ENCODE measurements around the gene RERG.
"Not testable (repeated sequence)": the region's sequence is repeated elsewhere in the genome, so short reads cannot be mapped to it uniquely, and the experiment has no call there.

The RERG gene

GRCh38 chr12:15151161-15152091, 69.8 kb downstream of the RERG start:
- no peak for DNase-seq (ENCODE audit: extremely low read depth in 1 of 2, low read depth in 1 of 2)

- no peak for DNase-seq (ENCODE audit: extremely low read depth in 1 of 2, low read depth in 1 of 2)
These were observed 74.6 kb downstream of the RERG start for GRCh38 chr12:15146585-15146984.

- DNase-seq (ENCODE audit: extremely low read depth in 1 of 2, low read depth in 1 of 2): no peak
These were observed 77.8 kb downstream of the RERG start for GRCh38 chr12:15143467-15143866.

GRCh38 chr12:15142711-15143110, 78.5 kb downstream of the RERG start:
- DNase-seq (ENCODE audit: extremely low read depth in 1 of 2, low read depth in 1 of 2): no peak

GRCh38 chr12:15131431-15131830, 89.8 kb downstream of the RERG start:
- DNase-seq (ENCODE audit: extremely low read depth in 1 of 2, low read depth in 1 of 2): no peak

GRCh38 chr12:15130541-15130940, 90.7 kb downstream of the RERG start:
- no peak for DNase-seq (ENCODE audit: extremely low read depth in 1 of 2, low read depth in 1 of 2)

GRCh38 chr12:15123401-15123800, 97.8 kb downstream of the RERG start:
- no peak for DNase-seq (ENCODE audit: extremely low read depth in 1 of 2, low read depth in 1 of 2)

- no peak for DNase-seq (ENCODE audit: extremely low read depth in 1 of 2, low read depth in 1 of 2)
These were observed 98.9 kb downstream of the RERG start for GRCh38 chr12:15122344-15122743.

GRCh38 chr12:15118955-15119354, 102.3 kb downstream of the RERG start:
- no peak for DNase-seq (ENCODE audit: extremely low read depth in 1 of 2, low read depth in 1 of 2)

GRCh38 chr12:15116983-15117382, 104.2 kb downstream of the RERG start:
- no peak for DNase-seq (ENCODE audit: extremely low read depth in 1 of 2, low read depth in 1 of 2)

- no peak for DNase-seq (ENCODE audit: extremely low read depth in 1 of 2, low read depth in 1 of 2)
These were observed 105.1 kb downstream of the RERG start for GRCh38 chr12:15116086-15116485.

- no peak for DNase-seq (ENCODE audit: extremely low read depth in 1 of 2, low read depth in 1 of 2)
These were observed 105.8 kb downstream of the RERG start for GRCh38 chr12:15115434-15115833.

- DNase-seq (ENCODE audit: extremely low read depth in 1 of 2, low read depth in 1 of 2): no peak
These were observed 106.7 kb downstream of the RERG start for GRCh38 chr12:15114501-15114900.

- DNase-seq (ENCODE audit: extremely low read depth in 1 of 2, low read depth in 1 of 2): no peak
These were observed 128.4 kb downstream of the RERG start for GRCh38 chr12:15092826-15093225.

- no peak for DNase-seq (ENCODE audit: extremely low read depth in 1 of 2, low read depth in 1 of 2)
These were observed 130.8 kb downstream of the RERG start for GRCh38 chr12:15090441-15090840.

- no peak for DNase-seq (ENCODE audit: extremely low read depth in 1 of 2, low read depth in 1 of 2)
These were observed 133.1 kb downstream of the RERG start for GRCh38 chr12:15088105-15088504.

GRCh38 chr12:15077751-15078150, 143.5 kb downstream of the RERG start:
- DNase-seq (ENCODE audit: extremely low read depth in 1 of 2, low read depth in 1 of 2): not testable (repeated sequence)

GRCh38 chr12:15074351-15074750, 146.9 kb downstream of the RERG start:
- DNase-seq (ENCODE audit: extremely low read depth in 1 of 2, low read depth in 1 of 2): no peak

- DNase-seq (ENCODE audit: extremely low read depth in 1 of 2, low read depth in 1 of 2): no peak
These were observed 162.1 kb downstream of the RERG start for GRCh38 chr12:15059123-15059522.

Measured in activated CD8-positive, alpha-beta memory T cell treated with anti-CD3 and anti-CD28 coated beads for 1 hour (primary cell).